ENCODE results near the gene CCDC136. TPM values are rescaled to one million over a fixed set of nuclear protein-coding genes. Genes with fewer than 3 reads are reported as not detected.

The CCDC136 gene
- total RNA-seq, 1 experiment from 2014 or later: 31.1 TPM

DNA sequence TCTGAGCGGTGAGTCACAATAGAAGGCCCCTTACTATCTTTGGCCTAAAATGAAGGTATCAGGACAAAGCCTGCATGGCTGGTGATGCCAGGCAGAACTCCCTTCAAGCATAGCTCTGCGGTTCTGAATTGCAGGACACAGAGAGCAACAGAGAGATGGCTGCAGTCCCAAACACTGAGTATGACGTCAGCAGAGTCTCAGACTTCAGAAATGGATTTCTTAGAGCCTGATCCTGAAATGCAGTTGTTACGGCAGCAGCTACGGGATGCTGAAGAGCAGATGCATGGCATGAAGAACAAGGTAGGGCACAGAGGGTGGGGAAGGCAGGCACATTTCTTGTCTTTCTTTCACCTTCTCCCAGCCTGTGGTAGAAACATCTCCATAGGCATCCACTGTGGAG lies 13.5 kb downstream of the CCDC136 start:
- no peak overlapping the region for H2AK5ac ChIP-seq (ENCODE audit: insufficient read length, low read length)
- no peak overlapping the region for H2BK120ac ChIP-seq (ENCODE audit: low read depth, low read length, poor library complexity, severe bottlenecking)
- no peak overlapping the region for H3K56ac ChIP-seq (ENCODE audit: insufficient read length, low read depth, low read length)
- peaks cover 9 to 11% of the 10 kb centered on the region in 2 experiments for H3K4me1 Mint-ChIP-seq
- no peak overlapping the region for H3K27ac ChIP-seq (ENCODE audit: insufficient read length, low read depth, low read length)
- no peak overlapping the region for H4K8ac ChIP-seq (replicated peaks; ENCODE audit: insufficient read length, low read depth, low read length)
- H2AFZ ChIP-seq (ENCODE audit: low read length): no peak overlapping the region
- H3K4ac ChIP-seq (ENCODE audit: low read depth, low read length): no peak overlapping the region
- no peak overlapping the region for H2BK15ac ChIP-seq (ENCODE audit: low read depth, low read length)
- no peak overlapping the region for H3K4me2 ChIP-seq (ENCODE audit: insufficient read depth, insufficient read length, low read length)
- no peak overlapping the region for H3T11ph ChIP-seq (ENCODE audit: low read length)
- H3K18ac ChIP-seq (ENCODE audit: insufficient read length, low read depth, low read length): no peak overlapping the region
- no peaks in the 10 kb centered on the region for H3K27me3 ChIP-seq (ENCODE audit: insufficient read depth, low read length)
- no peak overlapping the region for H3K14ac ChIP-seq (ENCODE audit: insufficient read depth, low read length)
- H4K5ac ChIP-seq (ENCODE audit: insufficient read length, low read depth, low read length): no peak overlapping the region
- H3K9me3 ChIP-seq (ENCODE audit: control insufficient read depth, low read depth, low read length): no peaks in the 10 kb centered on the region
- no peaks in the 10 kb centered on the region for H3K79me2 ChIP-seq (ENCODE audit: insufficient read depth, low read length)
- no peaks in the 10 kb centered on the region for H4K20me1 ChIP-seq (ENCODE audit: control insufficient read depth, insufficient read depth, insufficient read length)
- no peak overlapping the region for H2BK20ac ChIP-seq (ENCODE audit: low read depth, low read length, poor library complexity, severe bottlenecking)
- no peak overlapping the region for H3K9ac ChIP-seq (ENCODE audit: extremely low read depth, insufficient read length, low read length)
- H3K27me3 Mint-ChIP-seq (ENCODE audit: low read depth): no peaks in the 10 kb centered on the region
- no peaks in the 10 kb centered on the region for H3K4me1 ChIP-seq (ENCODE audit: insufficient read depth, low read length)
- H3K36me3 Mint-ChIP-seq (ENCODE audit: insufficient read depth in 1 of 3, low read depth in 3 of 3): peaks cover 24 to 66% (median 56%) of the 10 kb centered on the region in 3 experiments; a peak in 6 of 7 replicates
- H3K79me1 ChIP-seq (ENCODE audit: insufficient read depth, low read depth, low read length, poor library complexity, severe bottlenecking): no peaks in the 10 kb centered on the region
- H4K91ac ChIP-seq (ENCODE audit: insufficient read length, low read depth, low read length): no peak overlapping the region
- H3K27ac Mint-ChIP-seq: no peak overlapping the region
- H2BK12ac ChIP-seq (ENCODE audit: insufficient read length, low read depth, low read length): no peak overlapping the region
- no peak overlapping the region for H3K23ac ChIP-seq (ENCODE audit: insufficient read length, low read depth, low read length)
- no CpG with 5 or more reads among the region's 5 CpGs for WGBS (ENCODE audit: extremely low coverage, insufficient read length, low lambda C conversion rate)
- TF ChIP-seq CTCF (conservative IDR thresholded peaks at IDR 0.05): no peak
- no peak for DNase-seq
- no peak overlapping the region for H3K4me3 Mint-ChIP-seq
- H2BK5ac ChIP-seq (ENCODE audit: insufficient read length, low read length): no peak overlapping the region
- no peaks in the 10 kb centered on the region for H3K9me3 Mint-ChIP-seq
- no peaks in the 10 kb centered on the region for H3K23me2 ChIP-seq (ENCODE audit: insufficient read length, low read depth, low read length, poor library complexity, severe bottlenecking)
